Measurements from ENCODE around the gene ATP8B4.

- TF ChIP-seq EP300 (IDR thresholded peaks at IDR 0.05) (no peak), POLR2AphosphoS5 (IDR thresholded peaks at IDR 0.05) (no peak)
These were observed 41.9 kb downstream of the ATP8B4 start for GRCh38 chr15:50077176-50077575.
